Measurements from ENCODE around the gene LDLRAP1.
A peak's percentile ranks its signal among the peaks of the same experiment; 100 is the strongest.

Gene LDLRAP1

GRCh38 chr1:25537153-25537831 lies 6.1 kb upstream of the LDLRAP1 start:
- POLR2A ChIA-PET = no interaction called here
- no peaks in the 10 kb centered on the region for H3K9me3 ChIP-seq (ENCODE audit: control extremely low read depth in 1 of 5, control insufficient read depth in 4 of 5, insufficient read depth in 2 of 5, low read depth in 1 of 5, low read length in 4 of 5)
- DNase-seq = no peak
- H3K27ac ChIP-seq (ENCODE audit: insufficient read depth in 1 of 2, low read depth in 1 of 2, low read length in 2 of 2, poor library complexity in 1 of 2, severe bottlenecking in 2 of 2) = no peak overlapping the region
- no peaks in the 10 kb centered on the region for H3K27me3 ChIP-seq (replicated peaks in 2 of 5; ENCODE audit: control insufficient read depth in 4 of 5, insufficient read depth in 5 of 5, low read length in 4 of 5)
- no peak overlapping the region for H3K4me3 ChIP-seq (ENCODE audit: control insufficient read depth in 1 of 7, extremely low read depth in 1 of 7, insufficient read depth in 4 of 7, low read depth in 2 of 7, low read length in 6 of 7)
- CTCF ChIA-PET = interaction anchor here (1.4 to 2.1 kb wide), 2 partner anchors 10 to 16 kb away, joined by 4 to 10 read pairs; no protein-coding TSS in a partner anchor
- peaks cover 0 to 6% (median 0%) of the 10 kb centered on the region in 4 experiments for H3K4me1 ChIP-seq (ENCODE audit: control extremely low read depth in 1 of 4, control insufficient read depth in 4 of 4, insufficient read depth in 4 of 4, low read length in 3 of 4)
- H3K36me3 ChIP-seq (ENCODE audit: control insufficient read depth in 4 of 4, insufficient read depth in 4 of 4, low read length in 3 of 4) = no peaks in the 10 kb centered on the region
- WGBS (ENCODE audit: insufficient coverage) = 100% methylated on average over 4 of the region's 7 CpGs

- CTCF ChIA-PET = interaction anchor here (0.7 to 2.1 kb wide), 5 partner anchors 9 to 258 kb away, joined by 3 to 10 read pairs (median 4); no protein-coding TSS in a partner anchor
- Histone ChIP-seq H3K4me3 (ENCODE audit: control insufficient read depth in 1 of 7, extremely low read depth in 1 of 7, insufficient read depth in 4 of 7, low read depth in 2 of 7, low read length in 6 of 7) (no peak overlapping the region), H3K27me3 (replicated peaks in 2 of 5; ENCODE audit: control insufficient read depth in 4 of 5, insufficient read depth in 5 of 5, low read length in 4 of 5) (no peaks in the 10 kb centered on the region), H3K36me3 (ENCODE audit: control insufficient read depth in 4 of 4, insufficient read depth in 4 of 4, low read length in 3 of 4) (no peaks in the 10 kb centered on the region), H3K27ac (ENCODE audit: insufficient read depth in 1 of 2, low read depth in 1 of 2, low read length in 2 of 2, poor library complexity in 1 of 2, severe bottlenecking in 2 of 2) (no peak overlapping the region), H3K9me3 (ENCODE audit: control extremely low read depth in 1 of 5, control insufficient read depth in 4 of 5, insufficient read depth in 2 of 5, low read depth in 1 of 5, low read length in 4 of 5) (no peaks in the 10 kb centered on the region), H3K4me1 (ENCODE audit: control extremely low read depth in 1 of 4, control insufficient read depth in 4 of 4, insufficient read depth in 4 of 4, low read length in 3 of 4) (peaks cover 0 to 6% (median 0%) of the 10 kb centered on the region in 4 experiments)
- 98% methylated on average over 4 of the region's 4 CpGs for WGBS (ENCODE audit: insufficient coverage)
- no peak for DNase-seq
- POLR2A ChIA-PET = no interaction called here
These were observed 5.1 kb upstream of the LDLRAP1 start for GRCh38 chr1:25538191-25538767.

- CTCF ChIA-PET = interaction anchor here (1.1 kb wide), 1 partner anchor 41 kb away, joined by 4 read pairs; no protein-coding TSS in a partner anchor
- no peaks in the 10 kb centered on the region for H3K9me3 ChIP-seq (ENCODE audit: control extremely low read depth in 1 of 5, control insufficient read depth in 4 of 5, insufficient read depth in 2 of 5, low read depth in 1 of 5, low read length in 4 of 5)
- DNase-seq = no peak
- H3K27ac ChIP-seq (ENCODE audit: insufficient read depth in 1 of 2, low read depth in 1 of 2, low read length in 2 of 2, poor library complexity in 1 of 2, severe bottlenecking in 2 of 2) = no peak overlapping the region
- POLR2A ChIA-PET = no interaction called here
- no peaks in the 10 kb centered on the region for H3K27me3 ChIP-seq (replicated peaks in 2 of 5; ENCODE audit: control insufficient read depth in 4 of 5, insufficient read depth in 5 of 5, low read length in 4 of 5)
- peaks cover 0 to 28% (median 21%) of the 10 kb centered on the region in 4 experiments for H3K4me1 ChIP-seq (ENCODE audit: control extremely low read depth in 1 of 4, control insufficient read depth in 4 of 4, insufficient read depth in 4 of 4, low read length in 3 of 4)
- H3K4me3 ChIP-seq (ENCODE audit: control insufficient read depth in 1 of 7, extremely low read depth in 1 of 7, insufficient read depth in 4 of 7, low read depth in 2 of 7, low read length in 6 of 7) = no peak overlapping the region
- 96% methylated on average over 13 of the region's 13 CpGs for WGBS (ENCODE audit: insufficient coverage)
- no peaks in the 10 kb centered on the region for H3K36me3 ChIP-seq (ENCODE audit: control insufficient read depth in 4 of 4, insufficient read depth in 4 of 4, low read length in 3 of 4)
These were observed 2.6 kb upstream of the LDLRAP1 start for GRCh38 chr1:25540750-25541342.

- peaks cover 0 to 34% (median 21%) of the 10 kb centered on the region in 4 experiments for H3K4me1 ChIP-seq (ENCODE audit: control extremely low read depth in 1 of 4, control insufficient read depth in 4 of 4, insufficient read depth in 4 of 4, low read length in 3 of 4)
- WGBS (ENCODE audit: insufficient coverage) = 100% methylated on average over 1 of the region's 1 CpG
- POLR2A ChIA-PET = no interaction called here
- DNase-seq = no peak
- H3K4me3 ChIP-seq (ENCODE audit: control insufficient read depth in 1 of 7, extremely low read depth in 1 of 7, insufficient read depth in 4 of 7, low read depth in 2 of 7, low read length in 6 of 7) = no peak overlapping the region
- no peaks in the 10 kb centered on the region for H3K27me3 ChIP-seq (replicated peaks in 2 of 5; ENCODE audit: control insufficient read depth in 4 of 5, insufficient read depth in 5 of 5, low read length in 4 of 5)
- H3K36me3 ChIP-seq (ENCODE audit: control insufficient read depth in 4 of 4, insufficient read depth in 4 of 4, low read length in 3 of 4) = no peaks in the 10 kb centered on the region
- CTCF ChIA-PET = interaction anchor here (1.1 kb wide), 1 partner anchor 40 kb away, joined by 4 read pairs; no protein-coding TSS in a partner anchor
- H3K9me3 ChIP-seq (ENCODE audit: control extremely low read depth in 1 of 5, control insufficient read depth in 4 of 5, insufficient read depth in 2 of 5, low read depth in 1 of 5, low read length in 4 of 5) = no peaks in the 10 kb centered on the region
- H3K27ac ChIP-seq (ENCODE audit: insufficient read depth in 1 of 2, low read depth in 1 of 2, low read length in 2 of 2, poor library complexity in 1 of 2, severe bottlenecking in 2 of 2) = no peak overlapping the region
These were observed 2.0 kb upstream of the LDLRAP1 start for GRCh38 chr1:25541425-25541824.

- H3K27me3 ChIP-seq (replicated peaks in 2 of 5; ENCODE audit: control insufficient read depth in 4 of 5, insufficient read depth in 5 of 5, low read length in 4 of 5) = no peaks in the 10 kb centered on the region
- ChIA-PET CTCF (no interaction called here), POLR2A (no interaction called here)
- DNase-seq = no peak
- H3K36me3 ChIP-seq (ENCODE audit: control insufficient read depth in 4 of 4, insufficient read depth in 4 of 4, low read length in 3 of 4) = no peaks in the 10 kb centered on the region
- H3K4me3 ChIP-seq (ENCODE audit: control insufficient read depth in 1 of 7, extremely low read depth in 1 of 7, insufficient read depth in 4 of 7, low read depth in 2 of 7, low read length in 6 of 7) = no peak overlapping the region
- 95% methylated on average over 8 of the region's 8 CpGs for WGBS (ENCODE audit: insufficient coverage)
- H3K27ac ChIP-seq (ENCODE audit: insufficient read depth in 1 of 2, low read depth in 1 of 2, low read length in 2 of 2, poor library complexity in 1 of 2, severe bottlenecking in 2 of 2) = no peak overlapping the region
- H3K9me3 ChIP-seq (ENCODE audit: control extremely low read depth in 1 of 5, control insufficient read depth in 4 of 5, insufficient read depth in 2 of 5, low read depth in 1 of 5, low read length in 4 of 5) = no peaks in the 10 kb centered on the region
- peaks cover 0 to 32% (median 21%) of the 10 kb centered on the region in 4 experiments for H3K4me1 ChIP-seq (ENCODE audit: control extremely low read depth in 1 of 4, control insufficient read depth in 4 of 4, insufficient read depth in 4 of 4, low read length in 3 of 4)
These were observed 1.3 kb upstream of the LDLRAP1 start for GRCh38 chr1:25541889-25542658.

GRCh38 chr1:25543005-25543424 lies 391 bp upstream of the LDLRAP1 start:
- ChIA-PET POLR2A (no interaction called here), CTCF (interaction anchor here (1.0 kb wide), 1 partner anchor 187 kb away, joined by 3 read pairs; no protein-coding TSS in a partner anchor)
- no CpG with 5 or more reads among the region's 7 CpGs for WGBS (ENCODE audit: insufficient coverage)
- Histone ChIP-seq H3K9me3 (ENCODE audit: control extremely low read depth in 1 of 5, control insufficient read depth in 4 of 5, insufficient read depth in 2 of 5, low read depth in 1 of 5, low read length in 4 of 5) (no peaks in the 10 kb centered on the region), H3K4me3 (ENCODE audit: control insufficient read depth in 1 of 7, extremely low read depth in 1 of 7, insufficient read depth in 4 of 7, low read depth in 2 of 7, low read length in 6 of 7) (peak overlapping the region in 4 of 7 experiments; percentile 74 to 81 (median 76)), H3K27me3 (replicated peaks in 2 of 5; ENCODE audit: control insufficient read depth in 4 of 5, insufficient read depth in 5 of 5, low read length in 4 of 5) (no peaks in the 10 kb centered on the region), H3K27ac (ENCODE audit: insufficient read depth in 1 of 2, low read depth in 1 of 2, low read length in 2 of 2, poor library complexity in 1 of 2, severe bottlenecking in 2 of 2) (no peak overlapping the region), H3K36me3 (ENCODE audit: control insufficient read depth in 4 of 4, insufficient read depth in 4 of 4, low read length in 3 of 4) (no peaks in the 10 kb centered on the region), H3K4me1 (ENCODE audit: control extremely low read depth in 1 of 4, control insufficient read depth in 4 of 4, insufficient read depth in 4 of 4, low read length in 3 of 4) (peaks cover 0 to 35% (median 24%) of the 10 kb centered on the region in 4 experiments)
- DNase-seq = no peak
